K562 (cell line): ENCODE data around the gene PTPRC.

Experiments
- BRD4 ChIP-seq: fragments of 200-600 bp; sonication (generic); IDR thresholded peaks from 2 replicates; pipeline ENCODE4 v1.6.1; 2017; ENCODE audit warnings: inconsistent platforms
- CEBPB ChIP-seq: fragments of 450-650 bp; IDR thresholded peaks from 2 replicates; pipeline ENCODE4 v1.6.1; 2016; ENCODE audit warnings: missing genetic modification characterization, missing compliant biosample characterization
- CTCF ChIP-seq, 3 experiments: IDR thresholded peaks in 2 of 3; conservative IDR thresholded peaks in 1 of 3; 2 replicates each; pipeline ENCODE4 v1.5.1; 2011 to 2012; ENCODE audit warnings: low read length in 3 of 3, mild to moderate bottlenecking in 3 of 3, control low read depth in 2 of 3, improper control_type of control experiment in 1 of 3, inconsistent platforms in 1 of 3, low read depth in 1 of 3, mixed read lengths in 1 of 3, moderate library complexity in 1 of 3; ENCODE audit not compliant: insufficient read depth in 2 of 3
- FOS ChIP-seq: IDR thresholded peaks from 3 replicates; pipeline ENCODE4 v1.6.1; 2011; ENCODE audit not compliant: insufficient read length; ENCODE audit errors: extremely low read depth
- HMG20B ChIP-seq: fragments of 250-450 bp; sonication (Bioruptor Pico); IDR thresholded peaks from 2 replicates; pipeline ENCODE4 v1.5.0; 2021; ENCODE audit warnings: mild to moderate bottlenecking
- MCM2 ChIP-seq: fragments of 450-650 bp; IDR thresholded peaks from 2 replicates; pipeline ENCODE4 v1.6.1; 2017; ENCODE audit warnings: low read depth, mild to moderate bottlenecking
- MED1 ChIP-seq: sonication (generic); formaldehyde crosslinking; IDR thresholded peaks from 2 replicates; pipeline ENCODE4 v1.8.1; 2023; ENCODE audit warnings: missing genetic modification reagents, borderline replicate concordance
- NFYB ChIP-seq: IDR thresholded peaks from 2 replicates; pipeline ENCODE4 v1.6.1; 2011; ENCODE audit warnings: mild to moderate bottlenecking, moderate library complexity; ENCODE audit not compliant: insufficient read length; ENCODE audit errors: extremely low read depth
- SIX5 ChIP-seq, 2 experiments: IDR thresholded peaks; 2 replicates each; pipeline ENCODE4 v1.6.1; 2011; ENCODE audit warnings: low read length in 2 of 2, borderline replicate concordance in 1 of 2, low read depth in 1 of 2, mild to moderate bottlenecking in 1 of 2, moderate library complexity in 1 of 2; ENCODE audit not compliant: insufficient read depth in 1 of 2
- SRF ChIP-seq, 2 experiments: fragments of 250-450, 450-650 bp in 1 of 2; sonication (Bioruptor Pico) in 1 of 2; sonication (generic) in 1 of 2; formaldehyde crosslinking; IDR thresholded peaks; 2 replicates each; pipeline versions ENCODE4 v1.5.0 to v1.5.1; 2020 to 2022; ENCODE audit warnings: mild to moderate bottlenecking in 1 of 2, missing genetic modification reagents in 1 of 2
- TCF7L2 ChIP-seq: fragments of 150-350 bp; IDR thresholded peaks from 2 replicates; pipeline ENCODE4 v1.6.1; 2016; ENCODE audit warnings: low read depth, mild to moderate bottlenecking, low read length, moderate library complexity
- ZNF175 ChIP-seq: fragments of 200-800 bp; sonication (Bioruptor generic); IDR thresholded peaks from 2 replicates; pipeline ENCODE4 v1.6.1; 2016; ENCODE audit warnings: low read depth, mild to moderate bottlenecking, missing genetic modification characterization, missing compliant biosample characterization
- ZNF263 ChIP-seq: sonication (generic); formaldehyde crosslinking; IDR thresholded peaks from 2 replicates; pipeline ENCODE4 v1.8.0; 2022; ENCODE audit warnings: mild to moderate bottlenecking, missing genetic modification reagents, borderline replicate concordance
- ZNF76 ChIP-seq: fragments of 250-450 bp; sonication (Bioruptor Pico); IDR thresholded peaks from 2 replicates; pipeline ENCODE4 v1.4.0; 2020; ENCODE audit warnings: mild to moderate bottlenecking, moderate library complexity, borderline replicate concordance

GRCh38 chr1:198700016-198700392 is 61.2 kb downstream of the PTPRC start:
- TF ChIP-seq SRF (CRISPR knock-in tag; IDR thresholded peaks at IDR 0.05) (no peak), SIX5 (IDR thresholded peaks at IDR 0.05; ENCODE audit: borderline replicate concordance in 1 of 2, insufficient read depth in 1 of 2, low read depth in 1 of 2, low read length in 2 of 2) (no peak), MED1 (CRISPR knock-in tag) (no peak), CEBPB (tag) (no peak), ZNF263 (CRISPR knock-in tag) (no peak), TCF7L2 (no peak), MCM2 (no peak), FOS (no peak), CTCF (IDR thresholded peaks at IDR 0.05 in 2 of 3, conservative IDR thresholded peaks at IDR 0.05 in 1 of 3; ENCODE audit: insufficient read depth in 2 of 3, low read depth in 1 of 3, low read length in 3 of 3) (no peak), ZNF175 (CRISPR knock-in tag) (no peak), BRD4 (no peak), HMG20B (no peak), ZNF76 (CRISPR knock-in tag) (no peak), NFYB (no peak)
